Fibroblast of skin of abdomen (primary cell): ENCODE results near the gene ORMDL1.
"Not testable (repeated sequence)": the region's sequence is repeated elsewhere in the genome, so short reads cannot be mapped to it uniquely, and the experiment has no call there.

ENCODE experiments used
- DNase-seq: peaks from one replicate; pipeline ENCODE4 v3.0.0-alpha.2; 2013

The ORMDL1 gene

DNA sequence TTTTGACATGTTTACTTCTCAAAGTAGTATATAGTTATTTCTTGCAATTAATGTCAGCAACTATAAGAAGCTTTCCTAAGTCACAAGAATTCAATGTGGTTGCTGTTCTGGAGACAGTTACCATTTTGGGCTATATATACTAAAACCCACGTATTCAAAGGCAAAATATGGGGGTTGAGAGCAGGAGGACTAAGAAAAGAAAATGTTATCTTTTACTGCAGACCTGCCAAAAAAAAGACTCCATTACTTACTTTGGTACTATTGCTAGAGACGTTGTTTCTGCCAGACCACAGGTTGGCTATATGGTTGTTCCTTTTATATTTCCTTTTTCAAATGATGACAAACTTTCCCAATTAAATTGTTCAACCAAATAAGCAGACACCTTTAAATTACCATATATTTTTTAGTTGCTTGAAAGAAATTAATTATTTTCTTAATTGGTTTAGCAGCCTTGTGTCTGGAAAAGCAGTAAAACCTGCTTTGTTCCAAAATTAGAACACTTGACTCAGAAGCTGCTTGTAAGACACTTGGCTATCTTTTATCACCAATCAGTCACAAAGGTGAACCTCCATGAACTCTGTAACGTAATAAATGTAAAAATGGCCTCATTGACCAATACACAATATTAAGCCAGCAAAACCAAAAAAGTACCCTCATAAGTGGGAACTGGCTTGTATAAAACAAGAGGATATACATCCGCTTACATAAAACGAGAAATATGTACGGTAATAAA lies 13.4 kb downstream of the ORMDL1 start:
- DNase-seq = no peak

DNA sequence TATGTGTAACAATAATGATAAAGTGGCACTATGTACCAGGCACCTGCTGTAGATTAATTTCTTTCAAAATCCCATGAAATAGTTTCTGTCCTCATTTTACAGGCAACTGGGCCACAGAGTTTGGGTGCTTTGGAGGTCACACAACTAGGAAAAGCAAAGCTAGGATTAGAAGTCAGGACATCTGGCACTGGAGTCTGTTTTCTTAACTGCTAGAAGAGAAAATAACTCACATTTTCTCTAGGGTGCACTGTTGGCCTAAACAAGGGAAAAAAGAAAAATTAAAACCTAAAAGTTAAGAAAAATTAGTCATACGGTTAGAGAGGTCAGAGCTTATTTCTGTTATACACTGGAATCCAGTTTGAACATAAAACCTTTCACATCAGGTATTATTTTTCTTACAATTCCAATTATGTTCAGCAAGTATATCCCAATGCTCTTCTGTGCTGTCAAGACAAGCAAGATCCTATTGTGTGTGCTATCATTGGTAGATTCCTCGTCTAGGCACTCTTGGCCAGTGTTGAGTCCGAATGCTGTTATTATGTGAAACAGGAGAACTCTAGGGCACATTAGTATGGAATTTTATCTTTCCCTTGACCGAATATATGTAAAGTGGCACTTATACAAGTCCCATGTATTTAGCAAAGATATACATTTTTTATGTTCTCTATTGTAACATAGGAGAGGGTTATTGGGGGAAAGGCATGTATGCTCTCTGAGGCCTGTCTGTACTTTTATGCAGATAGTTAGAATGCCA lies 20.1 kb downstream of the ORMDL1 start:
- peak; percentile 13 for DNase-seq

DNA sequence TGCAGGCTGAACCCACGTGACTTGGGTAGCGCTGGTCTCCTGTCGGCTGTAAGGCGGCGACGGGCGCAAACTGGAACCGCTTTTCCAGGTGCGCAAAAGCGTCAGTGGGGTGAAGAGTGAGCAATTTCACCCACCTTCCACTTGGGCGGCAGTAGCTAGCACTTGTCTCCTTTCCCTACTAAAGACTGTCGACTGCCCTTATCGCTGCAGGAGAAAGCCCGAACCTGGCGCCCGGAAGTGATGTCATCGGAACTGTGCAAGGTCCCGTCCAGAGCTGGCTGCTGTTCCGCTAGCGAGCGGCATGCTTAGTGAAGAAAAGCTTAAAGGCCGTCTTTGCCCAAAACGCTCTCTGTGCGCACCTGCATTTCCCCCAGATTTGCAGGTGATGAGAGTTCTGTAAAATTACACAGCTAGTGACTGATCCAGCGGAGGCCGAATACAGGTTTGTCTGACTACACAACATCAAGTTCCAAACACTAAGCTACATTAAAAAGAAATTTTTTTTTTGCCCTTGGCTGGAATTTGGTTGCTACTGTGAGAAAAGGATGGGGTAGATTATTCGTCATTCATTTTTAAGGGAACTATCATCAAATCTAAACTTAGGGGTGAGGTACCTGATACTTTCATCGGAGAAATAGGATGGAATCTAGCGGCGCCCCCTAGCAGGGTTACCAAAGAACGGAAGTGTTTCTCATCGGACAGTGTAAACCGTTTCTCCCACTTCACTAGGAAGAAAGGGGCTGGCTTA lies 21.4 kb downstream of the ORMDL1 start, which contains the start of gene OSGEPL1:
Gene OSGEPL1, minus strand, starts transcription at position 242 of the 748 bp plus-strand sequence. CDS start 1,152 bp downstream, outside the sequence.
- DNase-seq = peak; percentile 90

DNA sequence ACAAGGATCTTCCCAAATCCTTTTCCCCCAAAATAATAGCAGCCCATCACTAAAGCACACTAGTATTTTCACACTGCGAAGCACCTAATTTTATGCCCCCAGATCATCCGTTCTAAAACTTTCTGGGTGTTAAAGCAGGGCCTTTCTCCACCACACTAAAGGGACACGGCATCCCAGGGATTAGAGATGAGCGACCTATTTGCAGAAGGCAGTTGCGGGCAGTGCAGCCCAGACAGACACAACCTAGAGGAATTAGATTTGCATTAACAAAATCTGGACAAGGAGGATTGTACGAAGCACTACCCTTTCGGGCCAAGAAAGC lies 21.9 kb downstream of the ORMDL1 start:
- no peak for DNase-seq

DNA sequence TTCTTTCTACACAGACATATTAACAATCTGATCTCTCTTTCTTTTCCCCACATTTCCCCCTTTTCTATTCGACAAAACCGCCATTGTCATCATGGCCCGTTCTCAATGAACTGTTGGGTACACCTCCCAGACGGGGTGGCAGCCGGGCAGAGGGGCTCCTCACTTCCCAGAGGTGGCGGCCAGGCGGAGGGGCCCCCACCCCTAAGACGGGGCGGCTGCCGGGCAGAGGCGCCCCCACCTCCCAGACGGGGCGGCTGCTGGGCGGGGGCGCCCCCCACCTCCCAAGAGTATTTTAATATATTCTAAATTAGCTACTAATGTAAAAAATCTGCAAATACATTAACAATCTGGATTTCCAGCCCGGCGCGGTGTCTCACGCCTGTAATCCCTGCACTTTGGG lies 24.0 kb downstream of the ORMDL1 start:
- DNase-seq = not testable (repeated sequence)

DNA sequence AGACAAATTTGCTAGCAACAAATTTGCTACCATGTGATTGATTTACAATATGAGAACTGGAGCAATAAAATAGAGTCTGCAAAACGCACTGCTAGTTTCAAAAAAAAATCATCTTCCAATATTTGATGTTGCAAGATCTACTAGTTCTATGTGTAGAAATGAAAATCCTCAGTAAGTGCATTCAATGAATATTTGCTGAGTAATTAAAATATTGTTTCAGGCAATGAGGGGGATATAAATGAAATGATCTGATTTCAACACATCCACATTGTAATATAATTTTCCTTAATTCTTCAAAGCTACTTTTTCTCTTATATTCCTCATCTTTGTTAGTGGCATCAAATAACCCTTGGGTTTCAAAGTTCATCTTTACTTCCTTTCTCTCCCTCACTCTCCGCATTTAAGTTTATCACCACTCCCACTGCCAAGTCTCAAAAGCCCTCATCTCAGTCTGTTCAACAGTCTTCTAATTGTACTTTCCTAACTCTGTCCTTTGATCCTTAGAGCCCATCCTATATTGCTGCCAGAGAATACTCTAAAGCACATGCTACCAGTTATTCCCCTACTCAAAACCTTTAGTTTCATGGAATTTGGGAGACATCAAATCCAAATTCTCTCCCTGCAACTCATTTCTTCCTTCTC lies 27.7 kb downstream of the ORMDL1 start:
- DNase-seq = no peak

DNA sequence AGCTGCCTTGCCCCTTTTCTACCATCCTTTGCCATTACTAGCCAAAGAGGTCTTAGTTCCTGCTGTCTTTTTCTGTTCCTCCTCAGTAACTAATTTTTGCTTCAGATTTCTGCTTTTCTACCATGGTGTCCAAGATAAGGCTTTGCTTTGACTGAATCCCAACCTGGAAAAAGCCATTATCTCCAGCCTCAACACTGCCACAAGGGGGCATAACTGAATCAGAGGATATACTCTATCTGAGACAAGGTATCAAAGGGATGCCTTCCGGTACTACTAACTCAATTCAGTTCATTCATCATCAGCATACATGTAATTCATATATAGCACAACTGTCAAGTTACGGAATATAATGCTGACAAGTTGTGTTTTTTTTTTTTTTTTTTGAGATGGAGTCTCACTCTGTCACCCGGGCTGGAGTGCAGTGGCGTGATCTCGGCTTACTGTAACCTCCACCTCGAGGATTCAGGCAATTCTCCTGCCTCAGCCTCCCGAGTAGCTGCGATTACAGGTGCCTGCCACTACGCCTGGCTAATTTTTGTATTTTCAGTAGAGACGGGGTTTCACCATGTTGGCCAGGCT lies 33.0 kb downstream of the ORMDL1 start:
- peak; percentile 19 for DNase-seq

DNA sequence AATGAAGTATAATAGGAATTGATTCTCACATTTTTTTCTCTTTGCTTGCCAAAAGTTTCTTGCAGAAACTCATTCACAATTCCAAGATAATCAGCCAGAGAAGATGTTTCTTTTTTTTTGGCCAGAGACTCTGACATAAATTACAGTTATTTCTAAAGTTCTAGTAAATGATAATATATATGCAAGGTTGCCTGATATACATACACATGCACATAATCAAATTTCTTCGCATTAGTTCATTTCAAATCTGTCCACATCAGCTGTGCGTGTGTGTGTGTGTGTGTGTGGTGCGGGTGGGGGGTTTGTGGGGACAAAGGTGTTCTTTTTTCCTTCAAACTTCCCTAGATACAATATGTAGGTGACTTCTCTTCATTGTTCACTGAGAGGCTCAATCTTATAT lies 54.7 kb downstream of the ORMDL1 start:
- no peak for DNase-seq

DNA sequence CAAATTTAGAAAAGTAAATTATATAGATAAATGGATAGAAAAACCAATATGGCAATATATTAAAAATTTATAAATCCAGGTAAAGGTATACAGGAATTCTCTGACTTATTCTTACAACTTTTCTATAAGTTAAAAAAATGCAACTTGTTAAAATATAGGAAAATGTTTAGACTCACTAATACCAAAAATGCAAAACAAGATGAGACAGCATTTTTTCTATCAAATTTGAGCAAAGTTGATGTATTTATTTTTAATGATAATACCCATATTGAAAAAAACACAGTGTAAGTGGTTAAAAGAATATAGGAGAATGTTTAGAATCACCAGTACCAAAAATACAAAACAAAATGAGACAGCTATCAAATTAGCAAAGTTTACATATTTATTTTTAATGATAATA lies 57.3 kb downstream of the ORMDL1 start:
- DNase-seq = no peak

DNA sequence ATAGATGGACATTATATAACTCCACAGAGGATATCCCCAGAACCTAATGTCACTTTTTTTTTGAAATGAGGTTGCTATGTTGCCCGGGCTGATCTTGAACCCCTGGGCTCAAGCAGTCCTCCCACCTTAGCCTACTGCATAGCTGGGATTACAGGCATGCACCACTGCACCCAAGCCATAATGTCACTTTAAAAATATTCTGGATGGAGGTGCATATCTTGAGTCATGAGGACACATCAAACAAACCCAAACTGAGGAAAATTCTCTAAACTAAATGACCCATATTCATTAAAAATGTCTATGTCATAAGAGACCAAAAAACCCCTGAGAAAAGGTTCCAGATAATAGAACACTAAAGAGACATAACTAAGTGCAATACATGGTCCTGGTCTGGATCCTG lies 57.9 kb downstream of the ORMDL1 start:
- DNase-seq = no peak

DNA sequence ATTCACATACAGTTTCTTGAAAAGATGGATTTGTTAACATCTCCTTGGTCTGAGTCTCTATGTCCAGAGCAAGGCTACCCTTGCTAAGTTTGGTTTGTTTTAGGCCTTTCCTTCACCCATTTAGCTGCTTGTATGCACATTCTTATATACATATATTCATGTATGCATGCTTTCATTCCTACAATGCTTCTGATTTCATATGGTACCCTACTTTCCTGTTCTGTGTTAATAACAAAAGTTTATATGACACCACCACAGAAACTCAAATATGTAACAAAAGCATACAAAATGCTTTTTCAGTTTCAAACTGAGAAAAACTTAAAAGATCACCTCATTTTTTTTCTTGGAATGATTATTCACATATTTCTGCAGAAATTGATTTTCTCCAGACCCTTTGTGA lies 60.9 kb downstream of the ORMDL1 start:
- DNase-seq = no peak
